ENCODE results near the gene CACNA1G.

Gene CACNA1G

DNA sequence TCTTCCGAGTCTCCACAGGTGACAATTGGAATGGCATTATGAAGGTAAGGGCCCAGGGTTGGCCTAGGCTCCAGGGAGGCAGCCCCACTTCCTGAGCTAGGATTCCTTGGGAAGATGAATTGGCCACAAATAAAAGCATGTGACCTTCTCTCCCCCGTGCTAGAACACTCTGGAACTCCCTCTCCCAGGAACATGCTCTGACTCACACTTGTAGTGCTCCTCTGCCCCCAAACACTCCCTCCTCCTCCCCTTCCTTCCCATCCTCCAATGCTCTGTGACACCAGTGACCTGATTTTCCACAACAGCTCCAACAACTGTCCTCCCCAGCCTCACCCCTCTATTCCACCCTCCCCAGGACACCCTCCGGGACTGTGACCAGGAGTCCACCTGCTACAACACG lies 57.8 kb downstream of the CACNA1G start:
- no peak for DNase-seq

DNA sequence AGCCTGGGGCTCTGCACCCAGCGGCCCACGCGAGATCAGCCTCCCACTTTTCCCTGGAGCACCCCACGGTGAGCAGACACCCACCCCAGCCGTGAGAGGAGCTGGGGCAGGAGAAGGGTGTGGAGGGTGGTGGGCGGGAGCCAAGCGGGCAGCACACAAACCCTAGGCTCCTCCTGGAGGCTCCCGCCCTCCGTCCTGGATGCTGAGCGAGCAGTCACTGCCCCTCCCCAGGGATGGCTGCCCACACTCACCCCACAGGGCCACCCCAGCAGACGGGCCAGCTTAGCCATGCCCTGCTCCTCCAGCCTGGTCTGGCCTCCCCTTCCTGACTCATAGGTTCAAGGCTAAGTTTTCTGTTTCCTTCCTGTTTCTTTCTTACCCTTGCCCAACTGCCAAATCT lies 58.4 kb downstream of the CACNA1G start:
- DNase-seq: no peak

DNA sequence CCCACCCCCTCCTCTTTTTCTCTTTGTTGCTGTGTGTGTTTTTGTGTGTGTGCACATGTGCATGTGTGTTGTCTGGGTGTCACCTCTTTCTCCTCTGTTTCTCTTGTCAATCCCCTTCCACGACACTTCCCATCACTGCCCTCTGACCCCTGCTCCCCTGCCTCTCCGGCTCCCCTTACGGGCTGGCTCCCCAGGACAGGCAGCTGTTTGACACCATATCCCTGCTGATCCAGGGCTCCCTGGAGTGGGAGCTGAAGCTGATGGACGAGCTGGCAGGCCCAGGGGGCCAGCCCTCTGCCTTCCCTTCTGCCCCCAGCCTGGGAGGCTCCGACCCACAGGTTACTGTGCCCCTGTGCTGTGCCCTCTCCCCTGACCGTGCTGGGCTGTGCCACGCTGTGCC lies 59.0 kb downstream of the CACNA1G start:
- no peak for DNase-seq

DNA sequence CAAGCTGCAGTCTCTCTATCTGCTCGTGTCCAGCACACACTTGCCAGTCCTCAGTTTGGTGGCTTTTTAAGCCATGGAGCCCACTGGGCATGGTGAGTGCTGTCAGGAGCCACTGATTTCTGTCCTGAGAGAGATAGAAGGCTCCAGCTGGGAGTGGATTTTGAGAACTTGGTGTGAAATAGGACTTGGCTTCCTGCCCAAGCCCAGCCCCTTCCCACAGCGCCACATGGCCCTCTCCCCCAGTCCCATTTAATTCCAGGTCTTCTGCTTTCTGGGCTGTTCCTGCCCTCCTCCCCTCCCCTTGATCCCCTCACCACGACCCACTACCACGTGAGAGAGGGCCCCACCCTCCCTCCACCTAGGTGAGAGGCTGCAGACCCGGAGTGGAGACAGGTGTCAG lies 59.7 kb downstream of the CACNA1G start:
- no peak for DNase-seq

DNA sequence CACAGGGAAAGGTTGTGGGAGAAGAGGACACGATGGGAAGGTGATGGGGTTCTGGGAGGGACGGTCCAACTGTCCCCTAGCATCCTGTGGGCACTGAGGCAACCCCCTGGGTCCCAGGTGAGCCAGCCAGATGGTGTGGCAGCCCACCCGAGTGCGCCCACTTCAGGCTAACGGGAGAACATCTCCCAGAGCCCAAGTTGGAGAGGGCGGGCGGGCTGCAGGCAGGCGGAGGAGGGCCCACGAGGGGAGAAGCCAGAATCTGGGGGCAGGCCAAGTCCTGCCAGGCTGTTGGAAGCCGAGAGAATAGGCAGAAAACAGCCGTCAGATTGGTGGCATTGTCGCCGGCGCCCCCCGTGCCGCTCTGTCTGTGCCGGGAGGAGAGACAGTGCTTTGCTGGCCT lies 60.3 kb downstream of the CACNA1G start:
- no peak for DNase-seq

DNA sequence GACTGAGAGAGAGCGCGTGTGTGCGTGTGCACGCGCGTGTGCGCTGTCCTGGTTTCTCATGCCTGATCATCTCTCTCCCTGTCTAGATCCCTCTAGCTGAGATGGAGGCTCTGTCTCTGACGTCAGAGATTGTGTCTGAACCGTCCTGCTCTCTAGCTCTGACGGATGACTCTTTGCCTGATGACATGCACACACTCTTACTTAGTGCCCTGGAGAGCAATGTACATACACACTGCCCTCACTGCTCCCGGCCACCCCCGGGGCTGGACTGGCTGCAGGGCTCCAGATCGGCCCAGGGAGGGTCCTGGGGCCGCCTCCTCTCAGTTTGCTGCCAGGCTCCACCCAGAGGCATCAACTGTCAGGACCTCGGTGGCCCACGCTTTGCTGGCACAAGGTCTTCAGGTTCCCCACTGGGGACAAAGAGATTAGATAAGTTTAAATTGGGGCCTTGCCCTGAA lies 61.1 kb downstream of the CACNA1G start:
- DNase-seq: no peak

DNA sequence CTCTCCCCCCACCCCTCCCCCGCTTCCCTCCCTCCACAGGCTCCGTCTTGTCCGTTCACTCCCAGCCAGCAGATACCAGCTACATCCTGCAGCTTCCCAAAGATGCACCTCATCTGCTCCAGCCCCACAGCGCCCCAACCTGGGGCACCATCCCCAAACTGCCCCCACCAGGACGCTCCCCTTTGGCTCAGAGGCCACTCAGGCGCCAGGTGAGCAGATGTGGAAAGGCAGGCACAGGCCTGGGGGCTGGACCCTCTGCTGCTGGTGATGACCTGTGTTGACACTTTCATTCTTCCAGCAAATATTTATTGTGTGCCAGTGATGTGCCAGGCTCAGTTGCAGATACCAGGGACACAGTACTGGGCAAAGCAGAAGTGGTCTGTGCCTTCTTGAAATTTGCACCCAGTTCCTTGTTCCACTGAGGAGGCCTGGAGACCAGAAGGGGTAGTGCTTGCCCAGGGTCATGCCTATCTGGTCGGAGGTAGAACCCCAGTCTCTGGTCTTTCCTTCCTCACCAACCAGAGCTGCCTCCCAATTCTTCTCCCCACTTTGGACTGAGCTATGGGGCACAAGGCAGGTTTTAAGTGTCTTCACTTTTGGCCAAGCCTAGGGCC lies 63.9 kb downstream of the CACNA1G start:
- DNase-seq: no peak

DNA sequence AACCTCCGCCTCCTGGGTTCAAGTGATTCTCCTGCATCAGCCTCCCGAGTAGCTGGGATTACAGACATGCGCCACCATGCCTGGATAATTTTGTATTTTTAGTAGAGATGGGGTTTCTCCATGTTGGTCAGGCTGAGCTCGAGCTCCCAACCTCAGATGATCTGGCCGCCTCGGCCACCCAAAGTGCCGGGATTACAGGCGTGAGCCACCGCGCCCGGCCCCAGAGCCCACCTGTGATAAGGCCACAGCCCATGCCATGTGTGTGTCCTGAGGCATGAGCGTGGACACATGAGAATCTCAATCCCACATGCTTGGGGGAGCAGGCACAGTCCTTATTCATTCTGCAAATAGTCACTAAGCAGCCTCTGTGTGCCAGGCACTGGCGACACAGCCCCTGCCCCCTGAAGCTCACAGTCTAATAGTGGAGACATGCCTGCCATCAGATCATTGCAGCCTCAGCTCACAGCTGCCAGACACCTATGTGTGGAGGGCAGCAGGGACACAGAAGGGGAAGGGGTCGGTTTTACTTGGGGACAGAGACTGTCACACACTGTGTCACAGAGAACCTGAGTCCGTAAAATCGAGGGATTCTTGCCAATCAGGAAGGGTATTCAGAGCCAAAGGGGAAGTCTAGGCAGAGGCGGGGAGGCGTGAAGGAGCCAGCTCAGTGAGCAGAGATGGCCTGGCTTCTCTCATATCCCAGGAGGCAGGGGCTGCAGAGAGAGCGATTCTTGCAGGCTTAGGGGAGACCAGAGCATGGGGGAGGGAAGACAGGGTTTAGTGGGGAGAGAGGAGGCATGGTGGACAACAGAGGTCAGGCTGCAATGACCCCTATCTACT lies 64.7 kb downstream of the CACNA1G start:
- DNase-seq: no peak

DNA sequence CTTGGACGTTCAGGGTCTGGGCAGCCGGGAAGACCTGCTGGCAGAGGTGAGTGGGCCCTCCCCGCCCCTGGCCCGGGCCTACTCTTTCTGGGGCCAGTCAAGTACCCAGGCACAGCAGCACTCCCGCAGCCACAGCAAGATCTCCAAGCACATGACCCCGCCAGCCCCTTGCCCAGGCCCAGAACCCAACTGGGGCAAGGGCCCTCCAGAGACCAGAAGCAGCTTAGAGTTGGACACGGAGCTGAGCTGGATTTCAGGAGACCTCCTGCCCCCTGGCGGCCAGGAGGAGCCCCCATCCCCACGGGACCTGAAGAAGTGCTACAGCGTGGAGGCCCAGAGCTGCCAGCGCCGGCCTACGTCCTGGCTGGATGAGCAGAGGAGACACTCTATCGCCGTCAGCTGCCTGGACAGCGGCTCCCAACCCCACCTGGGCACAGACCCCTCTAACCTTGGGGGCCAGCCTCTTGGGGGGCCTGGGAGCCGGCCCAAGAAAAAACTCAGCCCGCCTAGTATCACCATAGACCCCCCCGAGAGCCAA lies 65.6 kb downstream of the CACNA1G start:
- peak; percentile 35 for DNase-seq

DNA sequence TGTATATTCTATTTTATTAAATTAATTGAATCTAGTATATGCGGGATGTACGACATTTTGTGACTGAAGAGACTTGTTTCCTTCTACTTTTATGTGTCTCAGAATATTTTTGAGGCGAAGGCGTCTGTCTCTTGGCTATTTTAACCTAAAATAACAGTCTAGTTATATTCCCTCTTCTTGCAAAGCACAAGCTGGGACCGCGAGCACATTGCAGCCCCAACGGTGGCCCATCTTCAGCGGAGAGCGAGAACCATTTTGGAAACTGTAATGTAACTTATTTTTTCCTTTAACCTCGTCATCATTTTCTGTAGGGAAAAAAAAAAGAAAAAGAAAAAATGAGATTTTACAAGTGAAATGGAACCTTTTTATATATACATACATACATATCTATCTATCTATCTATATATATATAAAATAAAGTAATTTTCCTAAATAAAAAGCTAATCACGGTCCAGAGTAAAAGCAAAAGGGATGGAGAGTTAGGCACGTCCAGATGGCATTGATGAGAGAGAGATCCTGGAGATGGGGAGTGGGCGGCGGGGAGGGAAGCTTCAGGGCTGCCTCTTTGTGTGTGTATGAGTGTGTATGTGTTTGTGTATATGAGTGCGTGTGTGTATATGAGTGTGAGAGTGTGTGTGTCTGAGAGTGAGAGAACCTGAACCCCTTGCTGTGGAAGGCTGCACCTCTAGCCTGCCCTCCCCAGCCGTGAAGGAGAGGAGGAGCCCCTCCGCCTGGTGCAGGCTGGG lies 66.7 kb downstream of the CACNA1G start:
- DNase-seq: no peak

DNA sequence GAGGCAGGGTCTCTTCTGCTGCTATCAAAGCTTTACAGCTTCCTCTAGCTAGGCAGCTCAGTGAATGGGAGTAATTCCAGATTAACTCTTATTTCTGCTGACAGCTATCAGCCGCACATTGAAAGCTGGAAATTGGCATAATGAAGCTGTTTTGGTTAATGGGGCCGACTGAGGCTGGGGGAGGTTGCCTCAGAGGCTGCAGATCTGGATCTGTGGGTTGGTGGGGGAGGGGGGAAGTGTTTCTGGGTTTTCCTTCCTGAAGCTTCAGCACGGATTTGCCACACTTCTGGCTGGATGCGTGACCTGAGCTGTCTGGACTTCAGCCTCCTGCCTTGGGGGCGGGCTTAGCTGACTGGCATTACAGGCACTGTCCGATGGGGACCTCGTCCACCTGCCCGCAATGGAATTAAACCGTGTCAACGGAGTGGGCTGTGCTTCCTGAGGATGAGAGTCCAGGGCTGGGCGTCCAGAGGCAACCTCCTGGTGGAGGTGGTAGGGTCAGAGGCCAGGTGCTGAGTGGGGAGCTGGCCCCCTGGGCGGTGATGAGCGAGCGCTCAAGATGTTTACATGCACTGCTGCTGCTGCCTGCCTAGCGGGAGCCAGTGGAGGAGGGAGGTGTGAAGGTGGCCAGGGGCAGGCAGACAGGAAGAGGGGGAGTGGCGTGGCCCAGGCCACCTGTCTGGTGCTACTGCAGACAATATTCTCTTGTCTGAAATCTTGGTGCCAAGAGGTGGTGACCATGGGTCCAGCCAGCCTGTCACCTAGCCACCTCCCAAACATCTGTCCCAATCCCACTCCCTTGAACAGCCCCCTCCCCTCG lies 67.5 kb downstream of the CACNA1G start:
- no peak for DNase-seq

DNA sequence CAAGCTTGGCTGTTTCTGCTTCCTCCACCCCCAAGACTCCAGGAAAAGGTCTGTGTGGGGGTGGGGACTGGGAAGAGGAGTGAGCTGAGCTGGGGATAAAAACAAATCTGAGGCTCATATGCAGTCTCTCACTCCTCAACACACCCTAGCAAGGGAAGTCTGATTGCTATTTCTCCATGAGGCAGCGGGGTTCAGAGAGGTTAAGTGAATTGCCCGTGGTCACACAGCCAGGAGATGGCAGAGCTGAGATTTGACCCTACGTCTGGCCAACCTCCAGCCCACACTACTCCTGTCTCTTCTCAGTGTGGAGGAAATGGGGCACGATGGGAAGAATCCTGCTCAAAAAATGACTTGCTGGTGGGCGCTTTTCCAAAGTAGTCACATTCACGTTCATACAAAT lies 69.4 kb downstream of the CACNA1G start:
- DNase-seq: no peak

DNA sequence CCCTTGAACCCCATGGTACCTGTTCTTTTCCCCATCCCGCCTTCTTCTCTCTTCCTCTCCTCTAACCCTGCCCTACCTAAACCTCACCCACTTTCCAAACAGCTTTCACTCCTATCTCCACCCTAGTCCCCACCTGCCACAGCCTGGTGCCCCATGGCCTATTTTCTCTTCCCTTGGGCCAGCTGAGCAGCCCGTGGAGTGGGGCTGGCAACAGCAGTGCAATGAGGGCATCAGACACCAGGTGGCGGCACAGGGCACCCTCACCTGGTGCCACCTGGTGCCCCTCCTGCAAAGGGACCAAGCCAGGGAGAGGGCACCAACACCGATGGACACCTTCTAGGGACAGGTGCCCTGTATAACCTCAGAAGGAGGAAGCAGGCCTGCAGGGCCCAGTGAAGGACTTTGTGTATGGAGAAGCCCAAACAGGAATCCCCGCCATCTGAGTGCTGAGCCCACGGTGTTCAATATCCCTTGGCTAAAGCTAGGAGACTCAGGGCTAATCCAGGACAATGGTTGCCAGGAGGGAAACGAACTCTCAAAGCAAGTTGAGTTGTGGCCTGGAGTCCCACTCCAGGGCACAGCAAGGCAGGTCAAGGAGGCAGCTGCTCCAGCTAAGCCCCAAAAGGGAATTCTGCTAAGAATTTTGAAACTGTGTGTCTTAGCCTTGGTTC lies 70.1 kb downstream of the CACNA1G start:
- DNase-seq: peak; percentile 25

DNA sequence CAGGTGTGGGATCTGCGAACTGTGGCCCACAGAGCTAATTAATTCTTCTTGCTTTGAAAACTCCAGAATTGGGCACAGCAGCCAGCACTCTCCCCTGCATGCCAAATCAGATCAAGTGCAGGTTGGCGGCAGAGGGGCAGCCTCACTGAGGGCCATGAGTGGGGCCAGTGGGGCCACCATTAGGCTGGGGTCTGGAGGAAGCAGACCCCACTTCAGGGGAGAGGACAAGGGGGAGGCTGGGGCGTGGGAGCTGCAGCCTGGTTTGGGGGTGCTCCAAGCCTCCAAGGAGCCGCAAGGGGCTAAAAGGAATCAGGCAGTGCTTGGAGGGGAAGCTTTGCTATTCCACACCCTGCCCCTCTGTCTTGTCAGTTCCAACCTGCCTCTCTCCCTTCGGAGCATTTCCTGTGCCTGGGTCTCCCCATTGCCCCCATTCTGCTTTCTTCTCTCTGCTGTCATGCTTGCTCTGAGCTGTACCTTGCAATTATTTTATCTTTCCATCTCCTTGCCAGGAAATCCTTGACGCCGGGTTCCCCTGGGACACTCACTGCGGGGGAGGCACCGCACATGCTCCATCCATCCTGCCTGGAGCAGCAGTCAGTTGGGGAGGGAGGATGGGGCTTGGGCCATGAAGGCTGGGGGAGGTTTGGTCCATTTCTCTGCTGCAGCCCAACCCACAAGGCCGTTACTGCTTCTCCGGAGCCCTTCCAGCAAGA lies 70.8 kb downstream of the CACNA1G start:
- DNase-seq: no peak

DNA sequence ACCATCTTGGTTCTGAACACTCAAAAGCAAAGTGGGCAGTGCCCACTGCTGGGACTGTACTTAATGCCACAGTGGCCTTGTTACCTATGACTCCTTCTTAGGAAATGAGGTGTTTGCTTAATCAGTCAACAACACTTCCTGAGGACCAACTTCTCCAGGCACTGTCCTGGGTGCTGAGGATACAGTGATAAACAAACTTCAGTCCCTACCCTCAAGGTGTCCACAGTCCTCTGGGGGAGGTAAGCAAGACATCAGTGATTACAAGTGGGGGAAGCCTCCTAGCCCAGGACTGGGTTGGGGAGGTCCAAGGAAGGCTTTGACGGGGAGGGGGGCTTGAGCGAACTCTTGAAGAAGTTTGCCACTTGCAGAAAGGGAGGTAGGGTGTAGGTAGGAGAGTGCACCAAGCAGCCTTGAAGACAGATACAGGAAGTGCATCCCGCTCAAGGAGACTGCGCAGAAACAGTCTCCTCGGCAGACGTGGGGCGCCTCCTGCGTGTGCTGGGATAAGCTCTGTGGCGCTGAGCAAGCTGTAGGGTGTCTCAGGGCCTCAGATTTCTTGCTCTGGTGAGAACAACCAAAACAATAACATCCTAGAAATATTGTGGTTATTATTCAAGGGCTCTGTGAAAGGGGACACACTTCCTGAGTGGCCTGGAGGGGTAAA lies 71.5 kb downstream of the CACNA1G start:
- DNase-seq: no peak

DNA sequence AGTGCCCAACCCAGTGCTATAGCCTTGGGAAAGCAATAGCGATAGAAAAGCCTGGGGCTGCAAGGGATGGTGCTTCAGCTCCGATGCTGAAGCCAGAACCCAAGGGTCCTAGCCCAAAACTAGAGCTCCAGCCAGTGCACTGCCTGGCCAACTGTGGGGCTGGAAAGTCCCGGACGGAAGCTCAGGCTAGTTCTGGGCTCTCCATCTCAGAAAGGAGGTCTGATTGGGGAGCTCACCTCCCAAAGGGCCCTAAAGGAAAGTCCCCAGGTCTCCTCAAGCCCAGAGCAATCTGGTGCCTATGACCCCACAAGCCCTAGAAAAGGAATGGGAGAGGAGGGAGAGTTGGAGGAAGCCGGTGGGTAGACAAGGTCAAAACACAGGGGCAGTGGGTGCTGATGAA lies 72.1 kb downstream of the CACNA1G start:
- no peak for DNase-seq

DNA sequence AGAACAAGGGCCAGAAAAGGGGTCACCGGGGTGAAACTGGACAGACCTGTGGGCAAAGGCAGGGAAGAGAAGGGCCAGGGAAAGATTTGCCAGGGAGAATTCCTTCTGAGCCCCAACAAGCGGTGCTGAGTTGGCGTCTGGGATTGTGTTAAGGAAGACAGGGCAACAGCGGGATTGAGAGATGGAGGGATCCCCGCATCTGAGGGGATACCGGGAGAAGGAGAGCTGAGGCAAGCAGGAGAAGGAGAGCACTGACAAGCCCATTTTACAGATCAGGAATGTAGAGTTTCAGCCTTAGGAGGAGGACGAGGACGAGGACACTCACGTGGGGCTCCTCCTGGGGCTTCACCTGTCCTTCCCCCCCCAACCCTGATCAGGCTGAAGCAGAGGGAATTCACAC lies 73.2 kb downstream of the CACNA1G start:
- DNase-seq: no peak

DNA sequence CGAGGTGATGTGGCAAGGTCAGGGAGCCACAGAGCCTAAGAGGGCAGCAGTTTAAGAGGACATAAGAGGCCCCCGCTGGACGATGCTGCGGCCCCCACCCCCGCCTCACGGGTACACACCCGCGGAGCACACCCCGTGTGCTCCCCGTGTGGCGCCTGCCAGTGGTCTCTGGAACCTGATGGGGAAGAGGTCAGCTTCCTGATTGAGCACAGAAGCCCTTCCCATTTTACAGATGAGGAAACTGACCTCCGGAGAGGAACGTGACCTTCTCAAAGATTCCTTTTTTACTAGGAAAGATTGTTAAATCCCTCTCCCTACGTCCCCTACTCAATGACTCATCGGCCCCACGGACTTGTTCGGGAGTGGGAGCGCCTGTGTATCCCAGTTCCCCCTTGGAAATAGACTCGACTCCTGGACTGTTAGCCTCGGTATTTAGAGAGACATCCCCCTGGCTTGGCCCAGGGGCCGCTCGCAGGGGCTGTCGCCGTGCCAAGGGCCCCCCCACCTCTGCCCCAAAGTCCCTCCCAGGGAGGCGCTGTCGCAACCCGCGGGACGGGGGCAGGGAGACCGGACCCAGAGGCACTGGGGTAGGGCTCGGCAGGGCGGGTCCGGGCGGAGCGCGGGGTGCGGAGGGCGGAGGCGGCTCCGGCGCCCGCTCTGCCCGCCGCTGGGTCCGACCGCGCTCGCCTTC lies 73.9 kb downstream of the CACNA1G start, which contains the start of gene ABCC3:
ABCC3 (plus strand) TSS at position 658 of the 691 bp plus-strand sequence. CDS start 56 bp downstream, outside the sequence.
- no peak for DNase-seq

DNA sequence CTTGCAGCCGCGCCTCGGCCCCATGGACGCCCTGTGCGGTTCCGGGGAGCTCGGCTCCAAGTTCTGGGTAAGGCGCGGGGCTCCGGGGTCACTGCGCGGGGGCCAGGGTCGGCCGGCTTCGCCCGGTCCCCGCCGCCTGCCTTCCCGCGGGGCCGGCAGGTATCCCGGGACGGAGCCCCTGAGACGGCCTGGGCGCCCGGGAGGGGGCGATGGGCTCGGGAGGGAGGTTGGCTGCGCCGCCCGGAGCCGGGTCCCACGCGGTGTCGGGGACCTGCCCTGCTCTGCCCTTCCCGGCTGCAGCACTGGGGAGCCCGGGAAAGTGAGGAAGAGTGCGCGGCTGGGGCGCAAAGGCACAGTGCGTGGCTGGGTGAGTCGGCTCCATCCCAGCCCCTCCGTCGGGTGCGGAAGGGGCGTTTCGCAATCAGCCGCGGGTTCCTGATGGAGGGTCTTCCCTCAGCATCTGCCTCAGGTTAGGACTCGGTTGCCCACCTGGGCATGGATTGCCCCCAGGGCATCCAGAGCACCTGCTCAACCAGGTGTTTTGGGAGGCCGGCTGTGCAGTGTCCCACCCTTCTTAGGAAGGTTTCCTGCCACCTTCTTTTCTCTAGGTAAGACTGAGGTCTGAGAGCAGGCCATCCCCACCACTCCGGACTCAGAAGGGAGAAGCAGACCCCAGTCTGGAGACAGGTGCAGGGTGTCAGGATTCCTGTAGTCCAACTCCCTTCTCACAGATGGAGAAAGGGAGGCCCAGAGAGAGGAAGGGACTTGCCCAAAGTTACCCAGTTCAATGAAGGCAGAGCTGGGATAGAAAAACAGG lies 74.6 kb downstream of the CACNA1G start:
- no peak for DNase-seq

All from effector CD8-positive, alpha-beta T cell (primary cell).